ENCODE results near the gene VAPB. TPM values are rescaled to one million over a fixed set of nuclear protein-coding genes. Genes with fewer than 3 reads are reported as not detected.

The VAPB gene
- total RNA-seq, 1 experiment from 2014 or later: 51.1 TPM

- ChIA-PET POLR2A (interaction anchor here (1.0 kb wide), 1 partner anchor 11 kb away, joined by 3 read pairs; no protein-coding TSS in a partner anchor), RAD21 (ENCODE audit: low non-redundant PET in 1 of 2, low total read pairs in 2 of 2, uncharacterized antibody in 2 of 2, unreplicated experiment in 2 of 2) (no interaction called here), CTCF (interaction anchor here (1.2 kb wide), 1 partner anchor 47 kb away, joined by 4 read pairs; no protein-coding TSS in a partner anchor)
- DNase-seq (ENCODE audit: low read depth, low spot score) (no peak), ATAC-seq (no peak)
- no peaks in the 10 kb centered on the region; the same call in 1 of the 2 replicates for H4K20me1 ChIP-seq (ENCODE audit: insufficient read depth)
- no peaks in the 10 kb centered on the region for H3K27me3 ChIP-seq (ENCODE audit: insufficient read depth, low read length)
- TF ChIP-seq ELF1 (IDR thresholded peaks at IDR 0.05; ENCODE audit: borderline replicate concordance, low read depth) (no peak), ATF3 (IDR thresholded peaks at IDR 0.05) (no peak), EGR1 (IDR thresholded peaks at IDR 0.05; ENCODE audit: low read depth) (no peak), ZFX (IDR thresholded peaks at IDR 0.05) (no peak), MAX (IDR thresholded peaks at IDR 0.05) (no peak), REST (IDR thresholded peaks at IDR 0.05; ENCODE audit: low read depth) (no peak), SRF (IDR thresholded peaks at IDR 0.05; ENCODE audit: low read depth) (no peak), YY1 (IDR thresholded peaks at IDR 0.05; ENCODE audit: extremely low read depth, insufficient replicate concordance, low read depth, low read length) (no peak), FOSL1 (IDR thresholded peaks at IDR 0.05; ENCODE audit: low read depth) (no peak)
- H3K27ac ChIP-seq (ENCODE audit: low read depth, low read length): no peak overlapping the region
- H3K4me3 ChIP-seq (replicated peaks in 1 of 2; ENCODE audit: low read depth in 1 of 2, low read length in 2 of 2): no peak overlapping the region
- H3K9ac ChIP-seq (ENCODE audit: low read length): no peak overlapping the region
- no peak overlapping the region for H2AFZ ChIP-seq (ENCODE audit: low read depth, low read length, poor library complexity, severe bottlenecking)
- no peaks in the 10 kb centered on the region for H3K9me3 ChIP-seq (ENCODE audit: control insufficient read depth in 1 of 2, insufficient read depth in 1 of 2, low read depth in 1 of 2, low read length in 2 of 2)
- intact Hi-C loops (cut with micrococcal nuclease): no loop called here
- no peaks in the 10 kb centered on the region for H3K9me2 ChIP-seq (ENCODE audit: insufficient read depth)
- no peaks in the 10 kb centered on the region for H3K4me1 ChIP-seq (ENCODE audit: control insufficient read depth in 1 of 2, insufficient read depth in 2 of 2, low read length in 2 of 2)
- peaks cover 99% of the 10 kb centered on the region for H3K79me2 ChIP-seq (ENCODE audit: insufficient read depth, low read length)
- no TSS peak for BruUV-seq (replicated peaks)
- H3K36me3 ChIP-seq (ENCODE audit: control insufficient read depth in 1 of 2, insufficient read depth in 2 of 2, low read length in 2 of 2): peaks cover 0 to 6% of the 10 kb centered on the region in 2 experiments; a peak in 1 of 4 replicates
- no peak overlapping the region for H3K4me2 ChIP-seq (ENCODE audit: low read length)
Measured at GRCh38 chr20:58434326-58434725, 45.3 kb downstream of the VAPB start.
